OCI-LY3 (cell line): Measurements from ENCODE around the gene VSNL1.

Source experiments
- H2AFZ ChIP-seq: fragments of 200-600, 300-600 bp; shearing (Covaris generic); 2 replicates; pipeline ENCODE4 v1.6.0; 2014; ENCODE audit warnings: antibody characterized with exemption, low read depth, low read length
- H3K27ac ChIP-seq: fragments of 200-600, 300-600 bp; sonication (generic); 2 replicates; pipeline ENCODE4 v1.5.1; 2014; ENCODE audit warnings: mild to moderate bottlenecking, low read length, moderate library complexity, mixed read lengths
- H3K27me3 ChIP-seq: fragments of 200-600, 300-600 bp; sonication (generic); 2 replicates; pipeline ENCODE4 v1.6.1; 2014; ENCODE audit warnings: low read depth, low read length, mixed read lengths
- H3K36me3 ChIP-seq: fragments of 200-600, 300-600 bp; sonication (generic); replicated peaks from 2 replicates; pipeline ENCODE3; 2014; ENCODE audit warnings: low read depth, low read length, mixed read lengths
- H3K4me1 ChIP-seq: fragments of 300-600, 200-600 bp; sonication (generic); 2 replicates; pipeline ENCODE4 v1.6.1; 2014; ENCODE audit warnings: low read length, mixed read lengths
- H3K4me2 ChIP-seq: fragments of 200-600, 300-600 bp; sonication (generic); 2 replicates; pipeline ENCODE4 v1.6.1; 2014; ENCODE audit warnings: low read length, mixed read lengths
- H3K4me3 ChIP-seq: fragments of 300-600, 200-600 bp; sonication (generic); 2 replicates; pipeline ENCODE4 v1.5.1; 2014; ENCODE audit warnings: antibody characterized with exemption, mild to moderate bottlenecking, low read length, moderate library complexity
- H3K79me2 ChIP-seq: fragments of 300-600, 200-600 bp; shearing (Covaris generic); 2 replicates; pipeline ENCODE4 v1.6.1; 2014; ENCODE audit warnings: mild to moderate bottlenecking, low read length, mixed read lengths
- H3K9ac ChIP-seq: fragments of 300-600, 200-600 bp; shearing (Covaris generic); 2 replicates; pipeline ENCODE4 v1.6.0; 2014; ENCODE audit warnings: mild to moderate bottlenecking, low read length, moderate library complexity
- H3K9me3 ChIP-seq: fragments of 200-600, 300-600 bp; shearing (Covaris generic); 2 replicates; pipeline ENCODE4 v1.6.1; 2014; ENCODE audit warnings: low read length, mixed read lengths; ENCODE audit not compliant: insufficient read depth
- H4K20me1 ChIP-seq: fragments of 200-600, 300-600 bp; sonication (generic); 2 replicates; pipeline ENCODE4 v1.6.1; 2016; ENCODE audit warnings: low read length, mixed read lengths; ENCODE audit not compliant: insufficient read depth
- EZH2phosphoT487 ChIP-seq: fragments of 200-600 bp; shearing (Covaris generic); IDR thresholded peaks from 2 replicates; pipeline ENCODE4 v1.6.1; 2018; ENCODE audit warnings: antibody characterized with exemption, mixed run types, low read depth
- TF ChIP-seq, protein P1 (sequence below): fragments of 200-600, 300-600 bp; sonication (generic); IDR thresholded peaks from 2 replicates; pipeline ENCODE4 v1.5.1; 2014; ENCODE audit warnings: antibody characterized with exemption, low read length, low read depth

Gene VSNL1

DNA sequence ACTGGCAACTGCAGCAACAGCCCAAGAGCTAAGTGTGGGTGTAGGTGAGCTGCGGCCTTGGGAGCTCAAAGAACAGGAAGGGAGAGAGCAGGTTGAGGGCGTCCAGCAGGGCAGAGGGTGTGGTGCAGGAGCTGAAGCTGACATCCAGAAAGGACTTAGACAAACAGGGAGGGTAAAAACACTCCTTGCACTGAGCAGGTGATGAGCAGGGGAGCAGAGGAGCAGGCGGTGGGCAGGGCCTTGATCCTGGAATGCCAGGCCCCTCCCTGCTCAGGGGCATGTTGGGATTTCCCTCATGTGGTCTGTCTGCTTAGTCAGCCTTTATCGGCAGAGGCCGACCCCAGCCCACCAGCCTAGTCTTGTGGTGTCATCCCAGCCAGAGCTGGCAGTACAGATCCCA, 63.6 kb downstream of the VSNL1 start:
- Histone ChIP-seq H3K4me3 (no peak overlapping the region), H3K9ac (no peak overlapping the region), H3K9me3 (no peaks in the 10 kb centered on the region), H4K20me1 (no peaks in the 10 kb centered on the region), H3K4me2 (no peak overlapping the region), H3K36me3 (no peaks in the 10 kb centered on the region), H2AFZ (no peak overlapping the region), H3K4me1 (peaks cover 47% of the 10 kb centered on the region), H3K27ac (no peak overlapping the region), H3K79me2 (no peaks in the 10 kb centered on the region), H3K27me3 (no peaks in the 10 kb centered on the region)
- no peak for TF ChIP-seq EZH2phosphoT487
- TF ChIP-seq, protein P1, sequence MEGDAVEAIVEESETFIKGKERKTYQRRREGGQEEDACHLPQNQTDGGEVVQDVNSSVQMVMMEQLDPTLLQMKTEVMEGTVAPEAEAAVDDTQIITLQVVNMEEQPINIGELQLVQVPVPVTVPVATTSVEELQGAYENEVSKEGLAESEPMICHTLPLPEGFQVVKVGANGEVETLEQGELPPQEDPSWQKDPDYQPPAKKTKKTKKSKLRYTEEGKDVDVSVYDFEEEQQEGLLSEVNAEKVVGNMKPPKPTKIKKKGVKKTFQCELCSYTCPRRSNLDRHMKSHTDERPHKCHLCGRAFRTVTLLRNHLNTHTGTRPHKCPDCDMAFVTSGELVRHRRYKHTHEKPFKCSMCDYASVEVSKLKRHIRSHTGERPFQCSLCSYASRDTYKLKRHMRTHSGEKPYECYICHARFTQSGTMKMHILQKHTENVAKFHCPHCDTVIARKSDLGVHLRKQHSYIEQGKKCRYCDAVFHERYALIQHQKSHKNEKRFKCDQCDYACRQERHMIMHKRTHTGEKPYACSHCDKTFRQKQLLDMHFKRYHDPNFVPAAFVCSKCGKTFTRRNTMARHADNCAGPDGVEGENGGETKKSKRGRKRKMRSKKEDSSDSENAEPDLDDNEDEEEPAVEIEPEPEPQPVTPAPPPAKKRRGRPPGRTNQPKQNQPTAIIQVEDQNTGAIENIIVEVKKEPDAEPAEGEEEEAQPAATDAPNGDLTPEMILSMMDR = no peak

DNA sequence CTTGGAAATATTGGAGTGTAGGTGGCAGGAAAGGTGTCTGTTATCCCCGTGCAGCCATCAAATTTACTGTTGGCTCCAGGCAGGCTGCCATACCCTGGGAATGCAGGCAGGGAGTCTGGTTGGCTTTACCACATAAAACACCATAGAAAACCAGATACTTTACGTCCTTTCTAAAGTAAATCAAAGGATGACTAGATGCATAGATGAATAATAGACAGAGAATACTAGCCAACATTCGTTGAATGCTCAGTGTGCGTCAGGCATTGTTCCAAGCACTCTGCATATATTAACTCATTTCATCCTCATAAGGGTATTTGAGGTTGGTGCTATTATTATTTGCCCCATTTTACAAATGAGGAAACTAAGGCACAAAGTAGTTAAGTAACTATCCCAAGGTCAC, 65.2 kb downstream of the VSNL1 start:
- no peaks in the 10 kb centered on the region for H3K79me2 ChIP-seq
- no peaks in the 10 kb centered on the region for H3K27me3 ChIP-seq
- TF ChIP-seq, protein P1 = no peak
- TF ChIP-seq EZH2phosphoT487 = no peak
- H3K4me2 ChIP-seq = no peak overlapping the region
- no peaks in the 10 kb centered on the region for H4K20me1 ChIP-seq
- H3K4me1 ChIP-seq = peaks cover 49% of the 10 kb centered on the region
- no peaks in the 10 kb centered on the region for H3K36me3 ChIP-seq
- H3K4me3 ChIP-seq = no peak overlapping the region
- H3K9me3 ChIP-seq = no peaks in the 10 kb centered on the region
- H3K9ac ChIP-seq = no peak overlapping the region
- H3K27ac ChIP-seq = peak overlapping the region; percentile 94; the same call in 1 of the 2 replicates
- no peak overlapping the region for H2AFZ ChIP-seq

DNA sequence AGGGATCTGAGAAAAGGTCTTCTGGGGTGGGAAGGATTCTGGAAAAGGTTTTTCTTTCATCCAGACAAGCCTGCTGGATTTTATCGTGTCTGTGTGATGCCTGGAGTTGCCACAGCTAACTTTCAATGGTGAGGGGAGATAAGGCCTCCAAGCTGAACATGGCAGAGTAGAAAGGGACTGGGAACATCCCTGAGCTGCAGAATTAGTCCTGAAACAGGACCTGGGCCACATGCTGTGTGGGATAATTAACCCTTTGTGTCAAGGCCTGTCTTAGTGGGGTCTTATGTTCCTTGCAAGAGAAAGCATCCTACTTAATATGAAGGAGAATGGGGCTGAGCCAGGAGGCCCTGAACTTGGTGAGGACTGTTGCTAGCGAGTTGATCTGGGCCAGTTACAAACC, 66.4 kb downstream of the VSNL1 start:
- Histone ChIP-seq H3K36me3 (no peaks in the 10 kb centered on the region), H3K9ac (peak overlapping the region; percentile 51), H3K4me1 (peaks cover 49% of the 10 kb centered on the region), H3K27me3 (no peaks in the 10 kb centered on the region), H4K20me1 (no peaks in the 10 kb centered on the region), H3K27ac (peak overlapping the region; percentile 94), H3K79me2 (no peaks in the 10 kb centered on the region), H2AFZ (peak overlapping the region; percentile 40; the same call in 1 of the 2 replicates), H3K9me3 (no peaks in the 10 kb centered on the region), H3K4me2 (peak overlapping the region; percentile 72), H3K4me3 (peak overlapping the region; percentile 45; the same call in 1 of the 2 replicates)
- TF ChIP-seq, protein P1 = no peak
- TF ChIP-seq EZH2phosphoT487 = no peak

DNA sequence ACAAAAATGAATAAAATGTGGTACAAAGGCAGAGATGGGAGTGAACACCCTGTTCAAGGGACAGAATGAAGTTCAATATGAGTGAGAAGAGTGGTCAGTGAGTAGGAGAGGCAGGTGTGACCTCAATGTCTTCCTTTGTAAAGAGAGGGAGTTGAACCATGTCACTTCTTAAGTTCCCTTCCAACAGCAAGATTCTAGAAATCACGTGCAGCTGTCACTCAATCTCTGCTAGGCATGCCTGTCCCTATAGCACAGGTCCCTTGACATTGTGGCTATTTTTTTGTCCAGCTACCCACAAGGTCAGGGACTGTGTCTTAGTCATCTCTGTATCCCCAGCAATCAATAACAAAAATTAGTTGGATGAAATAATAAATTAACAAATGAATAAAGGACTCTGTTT, 66.9 kb downstream of the VSNL1 start:
- Histone ChIP-seq H4K20me1 (no peaks in the 10 kb centered on the region), H3K4me2 (peak overlapping the region; percentile 72), H2AFZ (peak overlapping the region; percentile 40; the same call in 1 of the 2 replicates), H3K4me3 (peak overlapping the region; percentile 45), H3K36me3 (no peaks in the 10 kb centered on the region), H3K4me1 (peaks cover 49% of the 10 kb centered on the region), H3K9me3 (no peaks in the 10 kb centered on the region), H3K27me3 (no peaks in the 10 kb centered on the region), H3K27ac (peak overlapping the region; percentile 94), H3K9ac (peak overlapping the region; percentile 51), H3K79me2 (no peaks in the 10 kb centered on the region)
- TF ChIP-seq, protein P1 = no peak
- no peak for TF ChIP-seq EZH2phosphoT487
